HepG2 (cell line): ENCODE measurements around the gene ABCA2. TPM values are rescaled to one million over a fixed set of nuclear protein-coding genes. Genes with fewer than 3 reads are reported as not detected.

Source experiments
- CCDC6 ChIP-seq: sonication (generic); formaldehyde crosslinking; IDR thresholded peaks from 2 replicates; pipeline ENCODE4 v1.8.1; 2022; ENCODE audit warnings: mild to moderate bottlenecking, missing genetic modification reagents, moderate library complexity
- ESRRA ChIP-seq: sonication (generic); formaldehyde crosslinking; IDR thresholded peaks from 2 replicates; pipeline ENCODE4 v1.5.1; 2020; ENCODE audit warnings: mild to moderate bottlenecking, low read depth, missing genetic modification reagents
- EZH2 ChIP-seq: conservative IDR thresholded peaks from 2 replicates; pipeline ENCODE4 v1.6.1; 2012; ENCODE audit warnings: mild to moderate bottlenecking, low read depth, low read length, moderate library complexity
- HNRNPL ChIP-seq: fragments of 200-400 bp; formaldehyde crosslinking; IDR thresholded peaks from 2 replicates; pipeline ENCODE4 v1.6.1; 2017; ENCODE audit warnings: mild to moderate bottlenecking, low read depth, low read length
- HOMEZ ChIP-seq: IDR thresholded peaks from 2 replicates; pipeline ENCODE4 v1.6.1; 2016; ENCODE audit warnings: low read depth
- MTA1 ChIP-seq: sonication (generic); formaldehyde crosslinking; IDR thresholded peaks from 2 replicates; pipeline ENCODE4 v1.4.0; 2020; ENCODE audit warnings: missing genetic modification reagents, mild to moderate bottlenecking, borderline replicate concordance
- PTBP1 ChIP-seq: fragments of 200-400 bp; formaldehyde crosslinking; IDR thresholded peaks from 2 replicates; pipeline ENCODE4 v1.6.1; 2018; ENCODE audit warnings: low read length, low read depth; ENCODE audit not compliant: poor library complexity, severe bottlenecking
- RBM22 ChIP-seq: fragments of 200-400 bp; formaldehyde crosslinking; optimal IDR thresholded peaks from 2 replicates; pipeline ENCODE3; 2017; ENCODE audit warnings: mild to moderate bottlenecking, low read length, moderate library complexity
- SIN3A ChIP-seq: IDR thresholded peaks from 2 replicates; pipeline ENCODE4 v1.6.1; 2011; ENCODE audit warnings: low read depth, mild to moderate bottlenecking, control low read depth, low read length, borderline replicate concordance
- SMAD3 ChIP-seq: sonication (generic); formaldehyde crosslinking; IDR thresholded peaks from 2 replicates; pipeline ENCODE4 v1.4.0; 2020; ENCODE audit warnings: missing genetic modification reagents
- TARDBP ChIP-seq: sonication (generic); formaldehyde crosslinking; IDR thresholded peaks from 2 replicates; pipeline ENCODE4 v1.8.0; 2022; ENCODE audit warnings: mild to moderate bottlenecking, missing genetic modification reagents
- TEAD2 ChIP-seq: sonication (generic); formaldehyde crosslinking; IDR thresholded peaks from 2 replicates; pipeline ENCODE4 v1.9.0; 2021; ENCODE audit warnings: missing genetic modification reagents
- TEAD3 ChIP-seq: optimal IDR thresholded peaks from 2 replicates; pipeline ENCODE3; 2016; ENCODE audit warnings: borderline replicate concordance
- TOE1 ChIP-seq: sonication (generic); formaldehyde crosslinking; IDR thresholded peaks from 2 replicates; pipeline ENCODE4 v1.4.0; 2020; ENCODE audit warnings: mild to moderate bottlenecking, missing genetic modification reagents
- TRIM24 ChIP-seq: sonication (generic); formaldehyde crosslinking; IDR thresholded peaks from 2 replicates; pipeline ENCODE4 v1.8.0; 2022; ENCODE audit warnings: mild to moderate bottlenecking, missing genetic modification reagents
- ZBTB4 ChIP-seq: sonication (generic); formaldehyde crosslinking; IDR thresholded peaks from 2 replicates; pipeline ENCODE4 v1.4.0; 2020; ENCODE audit warnings: missing genetic modification reagents, mild to moderate bottlenecking, borderline replicate concordance
- ZFX ChIP-seq: sonication (generic); formaldehyde crosslinking; IDR thresholded peaks from 2 replicates; pipeline ENCODE4 v1.4.0; 2020; ENCODE audit warnings: mild to moderate bottlenecking, low read depth, missing genetic modification reagents, moderate library complexity
- ZKSCAN8 ChIP-seq: IDR thresholded peaks from 2 replicates; pipeline ENCODE4 v1.6.1; 2016; ENCODE audit warnings: borderline replicate concordance, missing genetic modification reagents, missing compliant biosample characterization
- ZMAT3 ChIP-seq: sonication (generic); formaldehyde crosslinking; conservative IDR thresholded peaks from 2 replicates; pipeline ENCODE4 v1.7.0; 2021; ENCODE audit warnings: missing genetic modification reagents
- ZNF20 ChIP-seq: sonication (generic); formaldehyde crosslinking; IDR thresholded peaks from 2 replicates; pipeline ENCODE4 v1.4.0; 2020; ENCODE audit warnings: mild to moderate bottlenecking, moderate library complexity, missing genetic modification reagents
- polyA plus RNA-seq, 8 experiments: library from polyadenylated mRNA; depleted of rRNA in 3 of 8; stranded (reverse) in 7 of 8; unstranded in 1 of 8; fragments of >200 nt; fragmentation: Illumina TruSeq in 4 of 8; extraction: Trizol in 4 of 8; gene quantifications; 2 replicates each; pipeline versions ENCODE4 v1.2.1 to v1.2.3, GENCODE V29; 2011 to 2016; ENCODE audit warnings: low read depth in 4 of 8, missing spikeins in 1 of 8, mixed read lengths in 1 of 8; ENCODE audit not compliant: insufficient read depth in 1 of 8
- total RNA-seq, 5 experiments: library from RNA; depleted of rRNA; stranded (reverse); fragments of >200 nt; fragmentation: Illumina TruSeq; extraction: Trizol; gene quantifications; 2 replicates each; pipeline ENCODE4 v1.2.3, GENCODE V29; 2016; ENCODE audit warnings: low read depth in 1 of 5
- TF ChIP-seq, protein P1 (sequence below): sonication (generic); formaldehyde crosslinking; IDR thresholded peaks from 2 replicates; pipeline ENCODE4 v1.8.1; 2023; ENCODE audit warnings: mild to moderate bottlenecking, missing genetic modification reagents
- TF ChIP-seq, protein P2 (sequence below): sonication (generic); formaldehyde crosslinking; IDR thresholded peaks from 2 replicates; pipeline ENCODE4 v1.9.0; 2021; ENCODE audit warnings: missing genetic modification reagents, borderline replicate concordance

The ABCA2 gene
- total and polyA plus RNA-seq, 2 of the 13 experiments (the other 11 are each of a cell fraction or from before 2014, with no cell fraction given) = 2.9 to 19.2 TPM

- no peak for TF ChIP-seq CCDC6 (CRISPR knock-in tag)
- no peak for TF ChIP-seq ZNF20
- 0 out of 2 replicates have a peak, but pooled peaks have one; percentile 52 for TF ChIP-seq HNRNPL
- TF ChIP-seq ZMAT3 (CRISPR knock-in tag) = 0 out of 2 replicates have a peak, but pooled peaks have one; percentile 42
- peak; percentile 13 for TF ChIP-seq ZFX (CRISPR knock-in tag)
- TF ChIP-seq TEAD2 = no peak
- no peak for TF ChIP-seq PTBP1
- no peak for TF ChIP-seq RBM22
- no peak for TF ChIP-seq TOE1 (CRISPR knock-in tag)
- TF ChIP-seq TRIM24 (CRISPR knock-in tag) = no peak
- 0 out of 2 replicates have a peak, but pooled peaks have one; percentile 34 for TF ChIP-seq SIN3A
- no peak for TF ChIP-seq EZH2
- TF ChIP-seq, protein P1, sequence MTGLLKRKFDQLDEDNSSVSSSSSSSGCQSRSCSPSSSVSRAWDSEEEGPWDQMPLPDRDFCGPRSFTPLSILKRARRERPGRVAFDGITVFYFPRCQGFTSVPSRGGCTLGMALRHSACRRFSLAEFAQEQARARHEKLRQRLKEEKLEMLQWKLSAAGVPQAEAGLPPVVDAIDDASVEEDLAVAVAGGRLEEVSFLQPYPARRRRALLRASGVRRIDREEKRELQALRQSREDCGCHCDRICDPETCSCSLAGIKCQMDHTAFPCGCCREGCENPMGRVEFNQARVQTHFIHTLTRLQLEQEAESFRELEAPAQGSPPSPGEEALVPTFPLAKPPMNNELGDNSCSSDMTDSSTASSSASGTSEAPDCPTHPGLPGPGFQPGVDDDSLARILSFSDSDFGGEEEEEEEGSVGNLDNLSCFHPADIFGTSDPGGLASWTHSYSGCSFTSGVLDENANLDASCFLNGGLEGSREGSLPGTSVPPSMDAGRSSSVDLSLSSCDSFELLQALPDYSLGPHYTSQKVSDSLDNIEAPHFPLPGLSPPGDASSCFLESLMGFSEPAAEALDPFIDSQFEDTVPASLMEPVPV = no peak
- TF ChIP-seq SMAD3 = no peak
- TF ChIP-seq ESRRA (CRISPR knock-in tag) = no peak
- TF ChIP-seq TEAD3 (CRISPR knock-in tag) = peak; percentile 1
- no peak for TF ChIP-seq MTA1 (CRISPR knock-in tag)
- TF ChIP-seq HOMEZ (CRISPR knock-in tag) = no peak
- TF ChIP-seq, protein P2, sequence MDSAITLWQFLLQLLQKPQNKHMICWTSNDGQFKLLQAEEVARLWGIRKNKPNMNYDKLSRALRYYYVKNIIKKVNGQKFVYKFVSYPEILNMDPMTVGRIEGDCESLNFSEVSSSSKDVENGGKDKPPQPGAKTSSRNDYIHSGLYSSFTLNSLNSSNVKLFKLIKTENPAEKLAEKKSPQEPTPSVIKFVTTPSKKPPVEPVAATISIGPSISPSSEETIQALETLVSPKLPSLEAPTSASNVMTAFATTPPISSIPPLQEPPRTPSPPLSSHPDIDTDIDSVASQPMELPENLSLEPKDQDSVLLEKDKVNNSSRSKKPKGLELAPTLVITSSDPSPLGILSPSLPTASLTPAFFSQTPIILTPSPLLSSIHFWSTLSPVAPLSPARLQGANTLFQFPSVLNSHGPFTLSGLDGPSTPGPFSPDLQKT (CRISPR knock-in tag) = no peak
- TF ChIP-seq ZKSCAN8 = no peak
- no peak for TF ChIP-seq TARDBP (CRISPR knock-in tag)
- no peak for TF ChIP-seq ZBTB4 (CRISPR knock-in tag)
These were observed 40.8 kb upstream of the ABCA2 start (continued) for GRCh38 chr9:137068539-137069507.
